ENCODE data around the gene CAPZB.

Gene CAPZB

DNA sequence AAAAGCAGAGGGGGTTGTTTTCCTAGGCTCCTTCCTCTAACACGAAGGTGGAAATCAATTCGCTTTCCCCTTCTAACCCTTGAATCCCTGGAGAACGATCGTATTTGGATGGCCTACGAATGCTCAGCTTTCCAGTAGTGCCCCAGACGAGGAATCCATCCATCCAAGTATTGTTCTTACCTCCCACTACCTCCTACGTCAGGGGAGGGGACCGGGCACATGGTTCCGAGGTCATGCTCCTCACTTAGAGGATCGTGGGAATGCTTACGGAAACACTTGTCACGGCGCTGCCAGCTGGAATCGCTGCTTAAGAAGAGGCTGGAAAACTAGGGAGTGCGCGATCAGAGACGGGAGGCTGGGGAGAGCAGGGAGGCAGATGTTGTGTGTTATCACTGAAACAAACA lies 47.4 kb downstream of the CAPZB start:
- TF ChIP-seq GATA2 (IDR thresholded peaks at IDR 0.05; ENCODE audit: low read depth, low read length) (no peak), GATA3 (IDR thresholded peaks at IDR 0.05; ENCODE audit: low read depth, low read length) (no peak)

DNA sequence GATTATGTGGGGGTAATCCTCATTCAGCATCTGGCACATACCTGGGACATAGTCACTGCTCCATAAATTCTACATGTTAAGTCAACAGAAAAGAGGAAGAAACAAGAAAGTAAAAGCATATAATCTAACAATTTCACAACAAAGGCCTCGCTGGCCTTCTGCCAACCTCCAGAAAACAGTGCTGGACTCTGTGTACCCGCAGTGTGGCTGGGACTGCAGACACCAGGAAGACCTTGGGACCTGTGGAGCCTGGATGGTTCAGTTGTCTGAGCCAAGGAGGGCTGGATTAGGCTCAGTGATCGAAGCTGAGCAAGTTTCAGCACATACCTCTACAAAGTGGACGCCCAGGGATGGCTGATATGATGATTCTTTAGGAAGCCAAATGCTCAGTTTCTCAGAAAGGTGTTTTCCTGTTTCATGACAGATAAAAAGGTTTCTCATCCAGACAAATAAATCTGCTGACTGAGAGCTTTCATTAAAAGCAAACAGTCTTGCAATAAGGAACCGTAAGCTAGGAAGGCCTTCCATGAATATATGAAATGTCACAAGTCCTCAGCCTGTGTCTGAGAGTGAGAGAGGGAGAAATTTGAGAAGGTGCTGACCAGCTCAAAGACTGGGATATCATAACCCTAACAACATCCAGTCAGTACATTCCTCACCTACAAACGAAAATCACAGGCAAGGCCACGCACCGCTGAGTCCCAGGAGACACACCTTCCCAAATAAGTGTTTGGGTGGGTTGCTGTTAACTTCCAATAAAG lies 48.4 kb downstream of the CAPZB start:
- TF ChIP-seq GATA2 (IDR thresholded peaks at IDR 0.05; ENCODE audit: low read depth, low read length) = no peak
- no peak for TF ChIP-seq GATA3 (IDR thresholded peaks at IDR 0.05; ENCODE audit: low read depth, low read length)

DNA sequence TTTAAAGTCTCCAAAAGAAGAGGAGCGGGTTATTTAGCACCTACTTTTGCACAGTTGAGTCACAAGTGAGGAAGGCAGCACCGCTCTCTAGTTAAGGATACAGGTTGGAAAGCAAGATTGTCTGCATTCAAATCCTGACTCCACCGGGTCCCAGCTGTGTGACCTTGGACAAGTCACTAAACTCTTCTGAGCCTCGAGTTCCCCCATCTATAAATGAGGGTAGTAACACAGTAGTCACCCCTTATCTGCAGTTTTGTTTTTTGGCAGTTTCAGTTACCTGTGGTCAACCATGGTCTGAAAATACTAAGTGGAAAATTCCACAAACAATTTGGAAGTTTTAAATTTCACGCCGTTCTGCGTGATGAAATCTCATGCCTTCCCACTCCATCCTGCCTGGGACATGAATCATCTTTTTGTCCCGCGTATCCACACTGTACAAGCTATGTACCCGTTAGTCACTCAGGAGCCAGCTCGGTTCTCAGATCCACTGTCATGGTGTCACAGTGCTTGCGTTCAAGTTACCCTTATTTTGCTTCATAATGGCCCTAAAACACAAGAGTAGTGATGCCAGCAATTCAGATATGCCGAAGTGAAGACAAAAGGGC lies 49.4 kb downstream of the CAPZB start:
- TF ChIP-seq GATA2 (IDR thresholded peaks at IDR 0.05; ENCODE audit: low read depth, low read length) = no peak
- TF ChIP-seq GATA3 (IDR thresholded peaks at IDR 0.05; ENCODE audit: low read depth, low read length) = no peak

- no peak for TF ChIP-seq GATA2 (IDR thresholded peaks at IDR 0.05; ENCODE audit: low read depth, low read length)
- TF ChIP-seq GATA3 (IDR thresholded peaks at IDR 0.05; ENCODE audit: low read depth, low read length) = no peak
These were observed 50.2 kb downstream of the CAPZB start for GRCh38 chr1:19435181-19435580.

GRCh38 chr1:19433719-19433998 lies 51.7 kb downstream of the CAPZB start:
- TF ChIP-seq GATA3 (IDR thresholded peaks at IDR 0.05; ENCODE audit: low read depth, low read length) = no peak
- no peak for TF ChIP-seq GATA2 (IDR thresholded peaks at IDR 0.05; ENCODE audit: low read depth, low read length)

DNA sequence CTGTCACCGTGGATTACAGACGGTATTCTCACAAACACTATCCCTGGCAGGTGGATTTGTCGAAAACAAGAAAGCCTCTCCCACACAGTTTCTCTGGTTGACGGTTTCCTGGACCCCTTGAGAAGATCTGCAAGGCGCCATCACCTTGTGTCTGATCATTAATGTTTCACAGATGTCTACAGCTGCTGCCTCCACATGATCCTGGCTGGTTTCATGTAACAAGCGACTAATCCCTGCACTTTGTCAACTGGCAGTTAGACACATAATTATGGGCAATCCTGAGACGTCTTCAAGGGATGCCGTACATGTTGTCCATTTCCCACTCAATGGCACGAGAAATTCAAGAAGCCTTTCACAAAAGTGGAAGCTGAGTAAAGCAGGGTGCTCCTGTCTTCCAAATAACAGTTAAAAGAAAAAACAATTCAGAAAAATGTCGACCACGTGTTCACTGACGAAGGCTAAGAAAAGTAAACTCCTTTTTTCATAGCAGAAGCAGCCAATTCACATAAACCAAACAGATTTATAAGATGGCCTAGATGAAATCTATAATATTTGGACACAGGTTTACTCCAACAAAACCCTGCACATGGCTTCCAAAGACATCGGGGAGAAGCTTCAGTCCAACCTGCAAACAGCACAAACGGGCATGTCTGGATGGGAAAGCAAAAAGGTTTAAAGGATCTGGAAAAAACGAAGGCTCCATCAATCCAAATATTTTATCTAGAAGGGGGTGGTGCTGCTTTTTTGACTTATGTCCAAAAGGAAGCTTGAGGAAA lies 52.2 kb downstream of the CAPZB start:
- no peak for TF ChIP-seq GATA2 (IDR thresholded peaks at IDR 0.05; ENCODE audit: low read depth, low read length)
- no peak for TF ChIP-seq GATA3 (IDR thresholded peaks at IDR 0.05; ENCODE audit: low read depth, low read length)

GRCh38 chr1:19430121-19431068 lies 54.9 kb downstream of the CAPZB start:
- TF ChIP-seq GATA3 (IDR thresholded peaks at IDR 0.05; ENCODE audit: low read depth, low read length) (no peak), GATA2 (IDR thresholded peaks at IDR 0.05; ENCODE audit: low read depth, low read length) (no peak)

- no peak for TF ChIP-seq GATA3 (IDR thresholded peaks at IDR 0.05; ENCODE audit: low read depth, low read length)
- TF ChIP-seq GATA2 (IDR thresholded peaks at IDR 0.05; ENCODE audit: low read depth, low read length) = no peak
These were observed 55.7 kb downstream of the CAPZB start for GRCh38 chr1:19429611-19430010.

DNA sequence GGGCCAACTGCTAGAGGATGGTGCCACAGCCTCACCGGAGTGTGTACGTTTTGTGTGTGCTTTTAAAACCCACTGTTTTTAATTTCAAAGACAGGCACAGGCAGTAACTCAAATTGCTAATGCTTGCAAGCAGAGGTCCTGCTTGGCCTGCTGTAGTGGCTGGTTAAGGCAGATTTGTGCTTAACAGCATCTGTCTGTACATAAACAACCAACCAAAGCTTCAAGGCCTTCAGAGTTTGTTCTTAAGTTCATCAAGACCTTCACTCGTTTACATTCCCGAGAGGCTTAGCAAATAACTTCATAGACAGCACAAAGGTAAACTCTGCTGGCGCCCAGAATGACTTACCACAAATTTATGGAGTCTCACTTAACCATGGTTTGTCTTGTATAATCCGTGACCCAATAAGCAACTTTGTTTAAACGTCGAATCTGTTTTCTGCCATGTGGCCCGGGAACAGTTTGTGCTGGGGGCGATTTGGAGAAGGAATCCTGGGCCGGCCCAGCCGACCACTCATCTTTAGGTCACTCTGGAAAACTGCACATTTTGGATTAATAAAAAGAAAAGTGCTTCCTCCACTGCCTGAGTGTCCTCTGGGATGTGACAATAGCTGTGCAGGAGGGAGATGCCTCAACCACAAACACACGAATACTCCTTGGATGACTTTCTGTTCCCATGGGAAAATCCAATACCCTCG lies 58.1 kb downstream of the CAPZB start:
- TF ChIP-seq GATA3 (IDR thresholded peaks at IDR 0.05; ENCODE audit: low read depth, low read length) (no peak), GATA2 (IDR thresholded peaks at IDR 0.05; ENCODE audit: low read depth, low read length) (no peak)

DNA sequence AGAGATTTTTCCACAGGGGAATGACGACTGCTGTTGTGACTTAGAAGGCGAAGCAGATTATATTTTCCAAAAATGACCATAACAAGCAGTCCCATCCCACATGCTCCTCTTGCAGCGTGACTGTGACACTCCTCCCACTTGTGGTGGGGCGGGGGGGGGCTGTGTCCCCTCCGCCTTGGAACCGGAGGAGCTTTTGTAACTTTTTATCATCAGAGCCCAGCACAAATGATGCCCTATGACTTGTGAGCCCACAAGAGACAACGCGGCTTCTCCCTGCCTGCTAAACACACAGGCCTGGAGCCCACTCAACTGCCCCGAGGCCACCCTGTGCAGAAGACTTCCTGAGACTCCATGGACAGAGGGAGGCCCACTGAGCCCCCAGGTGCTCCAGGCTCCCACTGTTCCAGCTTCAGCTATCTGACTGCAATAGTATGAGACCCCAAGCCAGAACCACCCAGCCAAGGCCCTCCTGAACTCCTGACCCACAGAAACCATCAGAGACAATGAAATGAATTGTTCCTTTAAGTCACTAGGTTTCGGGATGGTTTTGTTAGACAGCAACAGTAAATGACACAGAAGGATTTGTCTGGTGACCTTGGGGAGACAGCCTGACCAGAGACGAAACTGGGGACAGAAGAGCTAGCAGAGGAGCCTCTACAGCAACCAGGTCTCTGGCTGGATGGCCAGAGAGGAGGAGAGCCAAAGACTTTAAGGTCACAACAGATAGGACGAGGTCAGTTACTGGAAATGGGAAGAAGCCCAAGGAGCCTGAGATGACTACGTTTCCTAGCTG lies 58.8 kb downstream of the CAPZB start:
- TF ChIP-seq GATA2 (IDR thresholded peaks at IDR 0.05; ENCODE audit: low read depth, low read length) = no peak
- no peak for TF ChIP-seq GATA3 (IDR thresholded peaks at IDR 0.05; ENCODE audit: low read depth, low read length)

- TF ChIP-seq GATA2 (IDR thresholded peaks at IDR 0.05; ENCODE audit: low read depth, low read length) (no peak), GATA3 (IDR thresholded peaks at IDR 0.05; ENCODE audit: low read depth, low read length) (no peak)
These were observed 59.6 kb downstream of the CAPZB start for GRCh38 chr1:19425646-19426239.
